Measurements from ENCODE around the gene MIGA1.

Gene MIGA1

GRCh38 chr1:77874804-77875445 is 95.5 kb downstream of the MIGA1 start:
- TF ChIP-seq, protein P1, sequence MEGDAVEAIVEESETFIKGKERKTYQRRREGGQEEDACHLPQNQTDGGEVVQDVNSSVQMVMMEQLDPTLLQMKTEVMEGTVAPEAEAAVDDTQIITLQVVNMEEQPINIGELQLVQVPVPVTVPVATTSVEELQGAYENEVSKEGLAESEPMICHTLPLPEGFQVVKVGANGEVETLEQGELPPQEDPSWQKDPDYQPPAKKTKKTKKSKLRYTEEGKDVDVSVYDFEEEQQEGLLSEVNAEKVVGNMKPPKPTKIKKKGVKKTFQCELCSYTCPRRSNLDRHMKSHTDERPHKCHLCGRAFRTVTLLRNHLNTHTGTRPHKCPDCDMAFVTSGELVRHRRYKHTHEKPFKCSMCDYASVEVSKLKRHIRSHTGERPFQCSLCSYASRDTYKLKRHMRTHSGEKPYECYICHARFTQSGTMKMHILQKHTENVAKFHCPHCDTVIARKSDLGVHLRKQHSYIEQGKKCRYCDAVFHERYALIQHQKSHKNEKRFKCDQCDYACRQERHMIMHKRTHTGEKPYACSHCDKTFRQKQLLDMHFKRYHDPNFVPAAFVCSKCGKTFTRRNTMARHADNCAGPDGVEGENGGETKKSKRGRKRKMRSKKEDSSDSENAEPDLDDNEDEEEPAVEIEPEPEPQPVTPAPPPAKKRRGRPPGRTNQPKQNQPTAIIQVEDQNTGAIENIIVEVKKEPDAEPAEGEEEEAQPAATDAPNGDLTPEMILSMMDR (IDR thresholded peaks at IDR 0.05; ENCODE audit: control insufficient read depth, extremely low read depth, insufficient read depth): no peak
- H3K4me3 ChIP-seq (ENCODE audit: low read depth, low read length): no peak overlapping the region
- DNase-seq (ENCODE audit: low read depth): no peak

DNA sequence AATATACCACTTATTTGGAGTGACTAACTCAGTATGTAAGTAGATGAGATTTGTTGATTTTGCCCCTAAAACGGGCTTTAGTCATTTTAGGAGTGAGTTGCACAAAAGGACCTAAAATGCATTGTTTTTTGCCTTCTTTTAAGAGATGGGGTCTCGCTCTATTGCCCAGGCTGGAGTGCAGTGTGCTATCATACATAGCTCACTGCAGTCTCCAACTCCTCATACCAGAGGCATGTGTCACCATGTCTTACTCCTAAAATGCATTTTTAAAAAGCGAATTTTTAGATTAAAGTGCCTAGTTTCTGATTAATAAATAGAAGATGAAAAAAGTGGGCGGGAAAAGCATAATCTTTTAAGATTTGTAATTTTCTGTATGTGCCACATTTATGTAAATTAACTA is 97.4 kb downstream of the MIGA1 start:
- TF ChIP-seq, protein P1 (IDR thresholded peaks at IDR 0.05; ENCODE audit: control insufficient read depth, extremely low read depth, insufficient read depth): no peak
- DNase-seq (ENCODE audit: low read depth): no peak
- H3K4me3 ChIP-seq (ENCODE audit: low read depth, low read length): no peak overlapping the region

GRCh38 chr1:77881061-77881460 is 101.6 kb downstream of the MIGA1 start:
- no peak for DNase-seq (ENCODE audit: low read depth)
- TF ChIP-seq, protein P1 (IDR thresholded peaks at IDR 0.05; ENCODE audit: control insufficient read depth, extremely low read depth, insufficient read depth): no peak
- H3K4me3 ChIP-seq (ENCODE audit: low read depth, low read length): no peak overlapping the region

- no peak overlapping the region for H3K4me3 ChIP-seq (ENCODE audit: low read depth, low read length)
- TF ChIP-seq, protein P1 (IDR thresholded peaks at IDR 0.05; ENCODE audit: control insufficient read depth, extremely low read depth, insufficient read depth): no peak
- no peak for DNase-seq (ENCODE audit: low read depth)
These were observed 103.0 kb downstream of the MIGA1 start for GRCh38 chr1:77882411-77882810.

- H3K4me3 ChIP-seq (ENCODE audit: low read depth, low read length): peak within 1 kb of the TSS; percentile 45
- no peak for DNase-seq (ENCODE audit: low read depth)
- TF ChIP-seq, protein P1 (IDR thresholded peaks at IDR 0.05; ENCODE audit: control insufficient read depth, extremely low read depth, insufficient read depth): no peak
These were observed 108.8 kb downstream of the MIGA1 start, which contains the start of gene NEXN for GRCh38 chr1:77888081-77888780. TSS of gene NEXN (plus strand) at chr1:77888624. CDS start at chr1:77916107, 27,483 bp downstream.

DNA sequence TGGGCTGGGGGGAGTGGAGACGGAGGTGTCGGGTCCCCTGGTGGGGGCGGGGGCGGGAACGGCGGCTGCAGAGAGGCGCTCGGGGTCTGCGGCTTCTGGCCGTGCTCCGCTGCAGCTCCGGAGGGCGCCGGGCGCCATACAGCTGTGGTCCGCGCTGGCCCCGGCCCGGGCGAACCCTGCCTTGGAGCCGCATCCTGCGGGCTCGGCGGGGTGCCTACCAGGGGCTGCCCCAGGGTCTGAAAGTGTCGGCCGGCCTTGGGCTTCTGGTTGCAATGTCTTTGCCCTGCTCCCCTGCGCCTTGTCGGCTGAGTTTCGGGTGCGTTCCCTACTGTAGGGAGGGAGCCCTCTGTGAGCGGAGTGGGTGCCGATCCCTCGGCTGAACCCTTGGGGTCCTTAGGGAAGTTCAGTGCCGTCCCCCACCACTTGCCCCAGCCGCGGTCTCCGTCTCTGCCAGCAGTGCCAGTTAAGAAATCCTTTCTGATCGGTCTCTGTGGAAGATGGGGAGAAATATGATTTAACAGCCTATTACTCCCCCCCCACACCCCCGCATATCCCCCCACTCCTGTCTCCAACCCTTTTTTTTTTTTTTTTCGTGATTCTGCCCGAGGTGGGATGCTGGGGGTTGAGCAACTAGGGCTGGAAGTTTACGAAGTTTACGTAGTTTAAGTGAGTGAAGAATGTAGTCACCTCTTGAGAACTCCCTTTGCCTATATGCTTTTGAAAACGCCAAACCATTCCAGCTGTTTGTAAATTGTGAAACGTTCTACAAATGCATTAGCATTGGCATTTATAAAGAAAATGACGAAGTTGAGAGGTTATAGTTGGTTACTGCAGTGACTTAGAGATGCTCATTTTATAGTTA is 109.6 kb downstream of the MIGA1 start:
- peak overlapping the region; percentile 45 for H3K4me3 ChIP-seq (ENCODE audit: low read depth, low read length)
- DNase-seq (ENCODE audit: low read depth): no peak
- TF ChIP-seq, protein P1 (IDR thresholded peaks at IDR 0.05; ENCODE audit: control insufficient read depth, extremely low read depth, insufficient read depth): no peak

Data from LNCaP clone FGC (cell line).